GM13976 (cell line): ENCODE data around the gene GNG7.
A peak's percentile ranks its signal among the peaks of the same experiment; 100 is the strongest.
"Not testable (repeated sequence)": the region's sequence is repeated elsewhere in the genome, so short reads cannot be mapped to it uniquely, and the experiment has no call there.

Experiments
- DNase-seq: peaks from one replicate; pipeline ENCODE4 v3.0.0; 2012; ENCODE audit warnings: low spot score
- CTCF ChIP-seq: IDR thresholded peaks from 2 replicates; pipeline ENCODE4 v1.5.1; 2012; ENCODE audit warnings: borderline replicate concordance, mild to moderate bottlenecking; ENCODE audit not compliant: insufficient read depth; ENCODE audit errors: extremely low read depth, missing control alignments, control extremely low read depth
- in situ Hi-C: fragments of 300-500 bp; cut with MboI; formaldehyde crosslinking; loops from one replicate; pipeline ENCODE4 v1.12.0; 2022; ENCODE audit warnings: low sequenced_read_pairs, mixed read lengths, inconsistent platforms; ENCODE audit not compliant: unreplicated experiment

The GNG7 gene

GRCh38 chr19:2495130-2495641, 207.3 kb downstream of the GNG7 start:
- TF ChIP-seq CTCF, result no peak
- in situ Hi-C loops, result no loop called here
- no peak for DNase-seq

- TF ChIP-seq CTCF, result no peak
- in situ Hi-C loops, result no loop called here
- DNase-seq, result peak; percentile 88
Measured at GRCh38 chr19:2494447-2495129, 207.9 kb downstream of the GNG7 start.

- TF ChIP-seq CTCF, result no peak
- no peak for DNase-seq
- in situ Hi-C loops, result no loop called here
Measured at GRCh38 chr19:2494084-2494446, 208.4 kb downstream of the GNG7 start.

- in situ Hi-C loops, DNase-seq: not testable (repeated sequence)
Measured at GRCh38 chr19:2493448-2493847, 209.0 kb downstream of the GNG7 start.

- no peak for TF ChIP-seq CTCF
- DNase-seq, result no peak
- in situ Hi-C loops, result no loop called here
Measured at GRCh38 chr19:2492870-2493269, 209.6 kb downstream of the GNG7 start.

GRCh38 chr19:2491130-2491801, 211.2 kb downstream of the GNG7 start:
- no peak for DNase-seq
- TF ChIP-seq CTCF, result no peak
- in situ Hi-C loops, result no loop called here

- no peak for TF ChIP-seq CTCF
- no peak for DNase-seq
- in situ Hi-C loops, result no loop called here
Measured at GRCh38 chr19:2490659-2491058, 211.8 kb downstream of the GNG7 start.
